ENCODE results near the gene TEKT1.
"Not testable (repeated sequence)": the region's sequence is repeated elsewhere in the genome, so short reads cannot be mapped to it uniquely, and the experiment has no call there.

The TEKT1 gene

GRCh38 chr17:6831661-6832263 is at the start of gene TEKT1:
Gene TEKT1, minus strand, starts transcription at chr17:6831729. Its CDS starts 1,353 bp downstream, at chr17:6830376.
- no peak within 1 kb of the TSS for H3K4me3 ChIP-seq (ENCODE audit: low read depth, low read length)
- no peak for TF ChIP-seq CTCF (IDR thresholded peaks at IDR 0.05; ENCODE audit: low read depth, low read length)

- not testable (repeated sequence) for H3K4me3 ChIP-seq (ENCODE audit: low read depth, low read length)
Observed at GRCh38 chr17:6879221-6879975, 47.9 kb upstream of the TEKT1 start.

- H3K4me3 ChIP-seq (ENCODE audit: low read depth, low read length): not testable (repeated sequence)
Observed at GRCh38 chr17:6875276-6875675, 43.7 kb upstream of the TEKT1 start.

GRCh38 chr17:6872936-6873335 is 41.4 kb upstream of the TEKT1 start:
- no peak overlapping the region for H3K4me3 ChIP-seq (ENCODE audit: low read depth, low read length)
- TF ChIP-seq CTCF (IDR thresholded peaks at IDR 0.05; ENCODE audit: low read depth, low read length): no peak

GRCh38 chr17:6870841-6871240 is 39.3 kb upstream of the TEKT1 start:
- TF ChIP-seq CTCF (IDR thresholded peaks at IDR 0.05; ENCODE audit: low read depth, low read length): no peak
- no peak overlapping the region for H3K4me3 ChIP-seq (ENCODE audit: low read depth, low read length)

GRCh38 chr17:6868582-6868981 is 37.1 kb upstream of the TEKT1 start:
- H3K4me3 ChIP-seq (ENCODE audit: low read depth, low read length): no peak overlapping the region
- no peak for TF ChIP-seq CTCF (IDR thresholded peaks at IDR 0.05; ENCODE audit: low read depth, low read length)

GRCh38 chr17:6867849-6868248 is 36.3 kb upstream of the TEKT1 start:
- no peak overlapping the region for H3K4me3 ChIP-seq (ENCODE audit: low read depth, low read length)
- no peak for TF ChIP-seq CTCF (IDR thresholded peaks at IDR 0.05; ENCODE audit: low read depth, low read length)

- TF ChIP-seq CTCF (IDR thresholded peaks at IDR 0.05; ENCODE audit: low read depth, low read length): no peak
- H3K4me3 ChIP-seq (ENCODE audit: low read depth, low read length): no peak overlapping the region
Observed at GRCh38 chr17:6862825-6863224, 31.3 kb upstream of the TEKT1 start.
